Endothelial cell of umbilical vein (primary cell): ENCODE measurements around the gene ATG10. TPM values are rescaled to one million over a fixed set of nuclear protein-coding genes. Genes with fewer than 3 reads are reported as not detected.

Experiments used
- BruUV-seq: library from RNA; stranded (reverse); fragments of 400-500 nt; replicated peaks from 2 replicates; lab custom pipeline; 2021; lab: Mats Ljungman, UMichigan
- CTCF ChIA-PET: fragments of 300-600, 350-600 bp; sonication (Branson Sonifier 250); formaldehyde crosslinking; loops from one replicate; lab custom pipeline; 2021; ENCODE audit warnings: antibody characterized with exemption, inconsistent platforms; lab: Charles Lee
- POLR2A ChIA-PET: fragments of 300-600, 350-600 bp; sonication (Branson Sonifier 250); formaldehyde crosslinking; loops from one replicate; lab custom pipeline; 2021; ENCODE audit warnings: antibody characterized with exemption, inconsistent platforms; lab: Charles Lee
- DNase-seq: peaks from one replicate; pipeline ENCODE4 v3.0.0-alpha.2; 2011; ENCODE audit warnings: low read depth, low spot score
- FAIRE-seq: peaks from 2 replicates; lab custom pipeline; 2011; peaks lifted over from hg19 to GRCh38; lab: Jason Lieb, UNC
- H2AFZ ChIP-seq: 2 replicates; pipeline ENCODE4 v1.6.0; 2012; ENCODE audit warnings: low read depth, low read length, control low read depth, inconsistent platforms
- H3K27ac ChIP-seq: 2 replicates; pipeline ENCODE4 v1.5.1; 2011; ENCODE audit warnings: low read depth, mild to moderate bottlenecking, control low read depth, low read length, moderate library complexity; ENCODE audit not compliant: insufficient read depth
- H3K27me3 ChIP-seq, 2 experiments: 2 replicates each; pipeline versions ENCODE4 v1.6.0 to v1.6.1; 2011; ENCODE audit warnings: low read length in 2 of 2, mixed read lengths in 1 of 2; ENCODE audit not compliant: control insufficient read depth in 2 of 2, insufficient read depth in 2 of 2
- H3K36me3 ChIP-seq, 2 experiments: 2 replicates in 1 of 2; 3 replicates in 1 of 2; pipeline ENCODE4 v1.5.1; 2011; ENCODE audit warnings: low read length in 2 of 2, mild to moderate bottlenecking in 1 of 2, moderate library complexity in 1 of 2; ENCODE audit not compliant: control insufficient read depth in 2 of 2, insufficient read depth in 2 of 2; ENCODE audit errors: extremely low read depth in 1 of 2
- H3K4me1 ChIP-seq: 3 replicates; pipeline ENCODE4 v1.5.1; 2011; ENCODE audit warnings: mild to moderate bottlenecking, low read length; ENCODE audit not compliant: control insufficient read depth, insufficient read depth; ENCODE audit errors: extremely low read depth
- H3K4me2 ChIP-seq: 2 replicates; pipeline ENCODE4 v1.6.1; 2011; ENCODE audit warnings: low read length, control low read depth, mixed read lengths; ENCODE audit not compliant: insufficient read depth
- H3K4me3 ChIP-seq, 3 experiments: fragments of 200-600 bp in 1 of 3; sonication (generic), shearing (Covaris generic) in 1 of 3; replicated peaks in 1 of 3; 2 replicates each; pipeline ENCODE4 v1.5.1; 2011 to 2016; ENCODE audit warnings: control low read depth in 3 of 3, low read length in 3 of 3, mild to moderate bottlenecking in 2 of 3, inconsistent platforms in 1 of 3, low read depth in 1 of 3, moderate library complexity in 1 of 3; ENCODE audit not compliant: insufficient read depth in 1 of 3
- H3K79me2 ChIP-seq: 2 replicates; pipeline ENCODE4 v1.6.0; 2012; ENCODE audit warnings: low read length, inconsistent platforms; ENCODE audit not compliant: control insufficient read depth, insufficient read depth
- H3K9ac ChIP-seq: replicated peaks from 2 replicates; pipeline ENCODE3; 2011; ENCODE audit warnings: low read length, control low read depth; ENCODE audit not compliant: insufficient read depth; ENCODE audit errors: extremely low read depth
- H3K9me1 ChIP-seq: replicated peaks from 3 replicates; pipeline ENCODE4 v1.6.0; 2011; ENCODE audit warnings: mild to moderate bottlenecking, low read length; ENCODE audit not compliant: control insufficient read depth, insufficient read depth; ENCODE audit errors: extremely low read depth
- H3K9me3 ChIP-seq: replicated peaks from 2 replicates; pipeline ENCODE4 v1.5.1; 2012; ENCODE audit warnings: low read length, inconsistent platforms; ENCODE audit not compliant: control insufficient read depth, insufficient read depth
- H4K20me1 ChIP-seq: replicated peaks from 2 replicates; pipeline ENCODE3; 2011; ENCODE audit warnings: mild to moderate bottlenecking, low read length; ENCODE audit not compliant: control insufficient read depth, insufficient read depth; ENCODE audit errors: extremely low read depth
- CTCF ChIP-seq, 2 donors: IDR thresholded peaks; 1 replicate in 1 of 2; 2 replicates in 1 of 2; pipeline ENCODE4 v1.5.1; 2011; ENCODE audit warnings: low read length in 2 of 2, mild to moderate bottlenecking in 2 of 2, moderate library complexity in 2 of 2, control low read depth in 1 of 2, inconsistent platforms in 1 of 2, low read depth in 1 of 2; ENCODE audit not compliant: insufficient read depth in 1 of 2; ENCODE audit errors: extremely low read depth in 1 of 2
- EZH2 ChIP-seq: IDR thresholded peaks from 2 replicates; pipeline ENCODE4 v1.6.1; 2012; ENCODE audit warnings: borderline replicate concordance, low read depth, mild to moderate bottlenecking, moderate library complexity, low read length, inconsistent platforms; ENCODE audit not compliant: severe bottlenecking
- FOS ChIP-seq: IDR thresholded peaks from 2 replicates; pipeline ENCODE4 v1.6.1; 2011; ENCODE audit warnings: mild to moderate bottlenecking, low read length, moderate library complexity, borderline replicate concordance; ENCODE audit not compliant: insufficient read depth
- GATA2 ChIP-seq: IDR thresholded peaks from 2 replicates; pipeline ENCODE4 v1.7.0; 2011; ENCODE audit warnings: low read depth, mild to moderate bottlenecking, moderate library complexity, mixed read lengths, low read length; ENCODE audit not compliant: insufficient read length, insufficient read depth
- JUN ChIP-seq: IDR thresholded peaks from 2 replicates; pipeline ENCODE4 v1.6.1; 2011; ENCODE audit warnings: borderline replicate concordance, low read depth; ENCODE audit not compliant: insufficient read length, insufficient read depth
- MAX ChIP-seq: IDR thresholded peaks from 2 replicates; pipeline ENCODE4 v1.6.1; 2011; ENCODE audit not compliant: insufficient read depth, insufficient read length
- MYC ChIP-seq: IDR thresholded peaks from one replicate; pipeline ENCODE4 v1.6.1; 2011; ENCODE audit warnings: mild to moderate bottlenecking, low read depth, low read length
- POLR2A ChIP-seq: IDR thresholded peaks from 2 replicates; pipeline ENCODE4 v1.6.1; 2012; ENCODE audit warnings: low read depth, mild to moderate bottlenecking, control low read depth, low read length
- POLR2AphosphoS5 ChIP-seq: IDR thresholded peaks from 2 replicates; pipeline ENCODE4 v1.6.1; 2012; ENCODE audit warnings: low read depth, mild to moderate bottlenecking, control low read depth, low read length, moderate library complexity; ENCODE audit not compliant: insufficient read depth
- dilution Hi-C: fragments of 300-500 bp; cut with MboI; formaldehyde crosslinking; loops from one replicate; pipeline ENCODE4 v1.15.0; 2019; ENCODE audit warnings: low sequenced_read_pairs; ENCODE audit not compliant: extremely low pct_ligation_motif_present
- intact Hi-C: fragments of 100-400 bp; cut with micrococcal nuclease; formaldehyde crosslinking; loops from one replicate; pipeline ENCODE4 v1.10.0; 2022
- polyA plus RNA-seq, 4 experiments: library from polyadenylated mRNA; depleted of rRNA in 3 of 4; stranded (reverse) in 3 of 4; unstranded in 1 of 4; fragments of >200 nt; gene quantifications; 2 replicates each; pipeline versions ENCODE4 v1.2.1 to v1.2.3, GENCODE V29; 2011 to 2012; ENCODE audit warnings: missing spikeins in 1 of 4
- total RNA-seq: library from RNA; stranded (reverse); gene quantifications from 2 replicates; pipeline ENCODE4 v1.2.3, GENCODE V29; 2021

Gene ATG10
- total and polyA plus RNA-seq, 2 donors (not counting 3 experiments of a cell fraction or from before 2014, with no cell fraction given): 1.6 to 3.9 TPM

GRCh38 chr5:82291420-82291819, 319.6 kb downstream of the ATG10 start:
- H2AFZ ChIP-seq: no peak overlapping the region
- no peaks in the 10 kb centered on the region for H4K20me1 ChIP-seq
- intact Hi-C loops (no loop called here), dilution Hi-C loops (no loop called here)
- no peak for TF ChIP-seq GATA2
- TF ChIP-seq JUN: no peak
- TF ChIP-seq FOS: no peak
- no peak for TF ChIP-seq EZH2
- TF ChIP-seq POLR2AphosphoS5: no peak
- no peak for TF ChIP-seq MYC
- no peak for TF ChIP-seq MAX
- no peak for TF ChIP-seq POLR2A
- TF ChIP-seq CTCF (IDR thresholded peaks at IDR 0.05; ENCODE audit: extremely low read depth in 1 of 2, insufficient read depth in 1 of 2, low read depth in 1 of 2, low read length in 2 of 2): no peak
- no peak overlapping the region for H3K4me2 ChIP-seq
- DNase-seq (no peak), FAIRE-seq (no peak)
- H3K9me1 ChIP-seq: no peaks in the 10 kb centered on the region
- H3K4me1 ChIP-seq: no peaks in the 10 kb centered on the region
- no peak overlapping the region for H3K27ac ChIP-seq
- no peaks in the 10 kb centered on the region for H3K36me3 ChIP-seq
- no peak overlapping the region for H3K4me3 ChIP-seq
- ChIA-PET CTCF (no interaction called here), POLR2A (no interaction called here)
- no peaks in the 10 kb centered on the region for H3K27me3 ChIP-seq
- H3K9me3 ChIP-seq: no peaks in the 10 kb centered on the region
- no peaks in the 10 kb centered on the region for H3K79me2 ChIP-seq
- H3K9ac ChIP-seq: no peak overlapping the region
- no TSS peak for BruUV-seq
